H1 (cell line): Measurements from ENCODE around the gene RPL7A. TPM values are rescaled to one million over a fixed set of nuclear protein-coding genes. Genes with fewer than 3 reads are reported as not detected.

ENCODE experiments used
- CTCF ChIA-PET: fragments of 300-600 bp; sonication (Branson Sonifier 250); formaldehyde crosslinking; loops from one replicate; lab custom pipeline; 2021; ENCODE audit not compliant: partially characterized antibody; lab: Charles Lee
- POLR2A ChIA-PET: fragments of 300-600 bp; sonication (Branson Sonifier 250); formaldehyde crosslinking; loops from one replicate; lab custom pipeline; 2021; ENCODE audit warnings: inconsistent platforms; ENCODE audit not compliant: partially characterized antibody; lab: Charles Lee
- DNase-seq, 2 experiments: peaks; one replicate each; pipeline versions ENCODE4 v3.0.0 to v3.0.0-alpha.2; 2010 to 2022; ENCODE audit warnings: low spot score in 2 of 2, low read depth in 1 of 2, mixed read lengths in 1 of 2
- FAIRE-seq: peaks from 2 replicates; lab custom pipeline; 2011; peaks lifted over from hg19 to GRCh38; lab: Jason Lieb, UNC
- H2AFZ ChIP-seq: 2 replicates; pipeline ENCODE4 v1.8.1; 2012; ENCODE audit warnings: low read length, inconsistent platforms
- H2AK5ac ChIP-seq: 2 replicates; pipeline ENCODE4 v1.6.1; 2013; ENCODE audit warnings: low read depth, low read length
- H2BK120ac ChIP-seq: replicated peaks from 2 replicates; pipeline ENCODE3; 2013; ENCODE audit warnings: low read depth, low read length, inconsistent platforms
- H2BK12ac ChIP-seq: 2 replicates; pipeline ENCODE4 v1.6.1; 2013; ENCODE audit warnings: low read depth, low read length
- H2BK15ac ChIP-seq: 2 replicates; pipeline ENCODE4 v1.6.1; 2013; ENCODE audit warnings: low read length
- H2BK20ac ChIP-seq: 2 replicates; pipeline ENCODE4 v1.6.1; 2013; ENCODE audit warnings: low read length
- H2BK5ac ChIP-seq: 2 replicates; pipeline ENCODE4 v1.6.1; 2013; ENCODE audit warnings: low read depth, low read length
- H3K14ac ChIP-seq: 2 replicates; pipeline ENCODE4 v1.6.1; 2013; ENCODE audit warnings: inconsistent platforms; ENCODE audit not compliant: insufficient read length
- H3K18ac ChIP-seq: 2 replicates; pipeline ENCODE4 v1.6.1; 2013; ENCODE audit warnings: low read length; ENCODE audit errors: extremely low read depth
- H3K23ac ChIP-seq: 2 replicates; pipeline ENCODE4 v1.6.1; 2013; ENCODE audit warnings: inconsistent platforms; ENCODE audit not compliant: insufficient read length
- H3K23me2 ChIP-seq: 2 replicates; pipeline ENCODE4 v1.6.1; 2013; ENCODE audit warnings: low read depth, low read length
- H3K27ac ChIP-seq: 2 replicates; pipeline ENCODE4 v1.6.1; 2011; ENCODE audit warnings: low read depth, low read length, inconsistent platforms
- H3K27me3 ChIP-seq, 4 experiments: replicated peaks in 1 of 4; 1 replicate in 1 of 4; 2 replicates in 3 of 4; pipeline versions ENCODE4 v1.6.1 to v1.8.1; 2011 to 2013; ENCODE audit warnings: low read length in 3 of 4, mild to moderate bottlenecking in 3 of 4, inconsistent platforms in 2 of 4, mixed read lengths in 2 of 4, moderate library complexity in 1 of 4; ENCODE audit not compliant: control insufficient read depth in 3 of 4, insufficient read depth in 3 of 4; ENCODE audit errors: extremely low read depth in 1 of 4
- H3K36me3 ChIP-seq, 4 experiments: 2 replicates each; pipeline versions ENCODE4 v1.6.1 to v1.8.1; 2011 to 2013; ENCODE audit warnings: mild to moderate bottlenecking in 4 of 4, low read length in 3 of 4, moderate library complexity in 2 of 4, control low read depth in 1 of 4, inconsistent platforms in 1 of 4; ENCODE audit not compliant: insufficient read depth in 4 of 4, control insufficient read depth in 2 of 4
- H3K4ac ChIP-seq: replicated peaks from 2 replicates; pipeline ENCODE3; 2013; ENCODE audit warnings: low read length, low read depth, mixed read lengths, inconsistent platforms; ENCODE audit not compliant: insufficient read length
- H3K4me1 ChIP-seq, 4 experiments: replicated peaks in 1 of 4; 1 replicate in 1 of 4; 2 replicates in 3 of 4; pipeline versions ENCODE4 v1.6.1 to v1.8.1; 2011 to 2013; ENCODE audit warnings: low read length in 3 of 4, inconsistent platforms in 2 of 4, mixed read lengths in 1 of 4; ENCODE audit not compliant: insufficient read depth in 4 of 4, control insufficient read depth in 3 of 4
- H3K4me2 ChIP-seq, 2 experiments: 2 replicates each; pipeline versions ENCODE4 v1.6.1 to v1.8.1; 2011 to 2013; ENCODE audit warnings: low read depth in 2 of 2, low read length in 2 of 2, control low read depth in 1 of 2, inconsistent platforms in 1 of 2, mild to moderate bottlenecking in 1 of 2; ENCODE audit not compliant: insufficient read depth in 1 of 2
- H3K4me3 ChIP-seq, 4 experiments: fragments of 200-600, 300-600 bp in 1 of 4; sonication (generic), shearing (Covaris generic), sonication (Bioruptor Twin) in 1 of 4; 2 replicates each; pipeline versions ENCODE4 v1.5.1 to v1.8.1; 2011 to 2016; ENCODE audit warnings: low read length in 4 of 4, low read depth in 3 of 4, control low read depth in 2 of 4, inconsistent platforms in 2 of 4, mild to moderate bottlenecking in 2 of 4, mixed read lengths in 1 of 4, moderate library complexity in 1 of 4; ENCODE audit not compliant: insufficient read depth in 2 of 4; ENCODE audit errors: extremely low read depth in 1 of 4
- H3K56ac ChIP-seq: replicated peaks from 2 replicates; pipeline ENCODE3; 2013; ENCODE audit warnings: low read depth, mild to moderate bottlenecking, mixed read lengths, low read length, inconsistent platforms; ENCODE audit not compliant: insufficient read length
- H3K79me1 ChIP-seq: 2 replicates; pipeline ENCODE4 v1.6.1; 2013; ENCODE audit warnings: low read depth, low read length, control low read depth
- H3K79me2 ChIP-seq, 2 experiments: 2 replicates each; pipeline versions ENCODE4 v1.6.1 to v1.8.1; 2012 to 2013; ENCODE audit warnings: low read length in 2 of 2, mild to moderate bottlenecking in 2 of 2, inconsistent platforms in 1 of 2; ENCODE audit not compliant: insufficient read depth in 2 of 2, control insufficient read depth in 1 of 2
- H3K9ac ChIP-seq, 4 experiments: replicated peaks in 1 of 4; 1 replicate in 1 of 4; 2 replicates in 3 of 4; pipeline versions ENCODE4 v1.6.1 to v1.8.1; 2011 to 2013; ENCODE audit warnings: low read depth in 3 of 4, low read length in 3 of 4, control low read depth in 2 of 4, mild to moderate bottlenecking in 2 of 4, moderate library complexity in 2 of 4, inconsistent platforms in 1 of 4; ENCODE audit errors: extremely low read depth in 1 of 4
- H3K9me3 ChIP-seq, 2 experiments: 2 replicates each; pipeline versions ENCODE4 v1.6.1 to v1.8.1; 2012 to 2013; ENCODE audit warnings: mild to moderate bottlenecking in 2 of 2, moderate library complexity in 2 of 2, control low read depth in 1 of 2, inconsistent platforms in 1 of 2, low read depth in 1 of 2, low read length in 1 of 2, mixed read lengths in 1 of 2; ENCODE audit not compliant: insufficient read depth in 2 of 2
- H4K20me1 ChIP-seq, 2 experiments: replicated peaks in 1 of 2; 2 replicates each; pipeline versions ENCODE3 to v1.8.1; 2011 to 2013; ENCODE audit warnings: inconsistent platforms in 2 of 2, low read length in 2 of 2, mild to moderate bottlenecking in 1 of 2; ENCODE audit not compliant: insufficient read depth in 2 of 2, control insufficient read depth in 1 of 2
- H4K5ac ChIP-seq: 2 replicates; pipeline ENCODE4 v1.6.1; 2013; ENCODE audit warnings: low read length, low read depth, mixed read lengths, inconsistent platforms; ENCODE audit not compliant: insufficient read length
- H4K8ac ChIP-seq: 2 replicates; pipeline ENCODE4 v1.8.0; 2013; ENCODE audit warnings: mild to moderate bottlenecking, moderate library complexity, low read length, inconsistent platforms; ENCODE audit not compliant: insufficient read depth; ENCODE audit errors: extremely low read depth
- H4K91ac ChIP-seq: replicated peaks from 2 replicates; pipeline ENCODE3; 2013; ENCODE audit warnings: low read length, mixed read lengths, inconsistent platforms; ENCODE audit not compliant: insufficient read length
- ASH2L ChIP-seq: fragments of 200-600, 300-600 bp; sonication (generic); IDR thresholded peaks from one replicate; pipeline ENCODE4 v1.7.1; 2017; ENCODE audit warnings: low read length
- CHD2 ChIP-seq: IDR thresholded peaks from 2 replicates; pipeline ENCODE4 v1.6.1; 2012; ENCODE audit warnings: low read length, improper control_type of control experiment
- EGR1 ChIP-seq: IDR thresholded peaks from 2 replicates; pipeline ENCODE4 v1.6.1; 2011; ENCODE audit warnings: low read depth, low read length, borderline replicate concordance
- JUN ChIP-seq: IDR thresholded peaks from 2 replicates; pipeline ENCODE4 v1.6.1; 2011; ENCODE audit warnings: low read depth, mild to moderate bottlenecking, improper control_type of control experiment, low read length
- WGBS, 2 experiments: shearing (Covaris generic) in 1 of 2; methylation state at CpG; one replicate each; pipeline versions ENCODE4 v1.1.6 to v1.1.7; 2013 to 2015; ENCODE audit warnings: low lambda C conversion rate in 2 of 2, mixed read lengths in 2 of 2, inconsistent platforms in 1 of 2, low coverage in 1 of 2, missing lambda C conversion rate in 1 of 2; ENCODE audit not compliant: insufficient replicate concordance in 2 of 2, insufficient coverage in 1 of 2, insufficient read length in 1 of 2; ENCODE audit errors: extremely low coverage in 1 of 2, missing lambda C conversion rate in 1 of 2; 5-methylcytosine and 5-hydroxymethylcytosine counted together
- polyA plus RNA-seq, 7 experiments: library from polyadenylated mRNA; depleted of rRNA in 3 of 7; stranded (reverse) in 5 of 7; unstranded in 2 of 7; fragments of >200 nt in 5 of 7; fragments of 200-250 nt in 2 of 7; gene quantifications; 1 replicate in 5 of 7; 2 replicates in 1 of 7; 4 replicates in 1 of 7; pipeline versions ENCODE4 v1.2.1 to v1.2.3, GENCODE V29; 2011 to 2013; ENCODE audit warnings: missing spikeins in 2 of 7, mixed read lengths in 2 of 7
- total RNA-seq: library from RNA; stranded (reverse); fragmentation: NEBNext Ultra II Directional; extraction: Animal tissue kit (Norgen Biotek cat#: 25700); gene quantifications from 2 replicates; pipeline ENCODE4 v1.2.1, GENCODE V29; 2021

RPL7A gene
- total and polyA plus RNA-seq, 2 of the 8 experiments (the other 6 are each of a cell fraction or from before 2014, with no cell fraction given) = 2,578 to 2,783 TPM

GRCh38 chr9:133370685-133371084 lies 22.7 kb downstream of the RPL7A start:
- no peaks in the 10 kb centered on the region for H3K27me3 ChIP-seq
- H3K18ac ChIP-seq = no peak overlapping the region
- TF ChIP-seq ASH2L = no peak
- TF ChIP-seq JUN = no peak
- TF ChIP-seq CHD2 = no peak
- TF ChIP-seq EGR1 = no peak
- H3K4me3 ChIP-seq = no peak overlapping the region
- H3K9me3 ChIP-seq = no peaks in the 10 kb centered on the region
- H4K20me1 ChIP-seq = peaks cover 44 to 67% of the 10 kb centered on the region in 2 experiments
- no peak overlapping the region for H2BK5ac ChIP-seq
- no peak overlapping the region for H2AFZ ChIP-seq
- no peak overlapping the region for H2BK15ac ChIP-seq
- DNase-seq (no peak), FAIRE-seq (no peak)
- H2BK12ac ChIP-seq = no peak overlapping the region
- no peak overlapping the region for H4K5ac ChIP-seq
- no peak overlapping the region for H3K14ac ChIP-seq
- no peak overlapping the region for H3K56ac ChIP-seq
- no peak overlapping the region for H3K4me2 ChIP-seq
- no peak overlapping the region for H3K27ac ChIP-seq
- no peak overlapping the region for H4K91ac ChIP-seq
- H3K79me1 ChIP-seq = peaks cover 38% of the 10 kb centered on the region
- no peaks in the 10 kb centered on the region; a peak in 1 of 7 replicates for H3K4me1 ChIP-seq
- H2BK120ac ChIP-seq = no peak overlapping the region
- peaks cover 5 to 23% (median 19%) of the 10 kb centered on the region in 4 experiments; a peak in 6 of 8 replicates for H3K36me3 ChIP-seq
- H3K9ac ChIP-seq = no peak overlapping the region
- H3K23me2 ChIP-seq = peaks cover 4% of the 10 kb centered on the region; the same call in 1 of the 2 replicates
- ChIA-PET CTCF (interaction anchor here (1.0 to 10.1 kb wide), 6 partner anchors 13 to 104 kb away, joined by 3 to 90 read pairs (median 4); partner anchors contain the start of genes SURF1 and SURF2), POLR2A (interaction anchor here (1.1 to 19.9 kb wide), 5 partner anchors 8 to 48 kb away, joined by 3 to 461 read pairs (median 5); partner anchors contain the start of genes MED22, REXO4, RPL7A and SURF1)
- H3K4ac ChIP-seq = no peak overlapping the region
- no peak overlapping the region for H2AK5ac ChIP-seq
- H3K79me2 ChIP-seq = peaks cover 23 to 90% of the 10 kb centered on the region in 2 experiments
- H3K23ac ChIP-seq = no peak overlapping the region
- WGBS, 2 experiments = 91% methylated on average over 9 of the region's 9 CpGs; no CpG with 5 or more reads in 1 of the 2 experiments
- no peak overlapping the region for H4K8ac ChIP-seq
- H2BK20ac ChIP-seq = no peak overlapping the region
